GM18867 (cell line): ENCODE measurements around the gene MCM6.
A peak's percentile ranks its signal among the peaks of the same experiment; 100 is the strongest.
"Not testable (repeated sequence)": the region's sequence is repeated elsewhere in the genome, so short reads cannot be mapped to it uniquely, and the experiment has no call there.

Experiments used
- ATAC-seq: cut with Tn5 transposase; IDR thresholded peaks from one replicate; pipeline ENCODE4 v1.9.1; 2021; ENCODE audit warnings: mild to moderate bottlenecking, moderate library complexity; ENCODE audit not compliant: unreplicated experiment

The MCM6 gene

DNA sequence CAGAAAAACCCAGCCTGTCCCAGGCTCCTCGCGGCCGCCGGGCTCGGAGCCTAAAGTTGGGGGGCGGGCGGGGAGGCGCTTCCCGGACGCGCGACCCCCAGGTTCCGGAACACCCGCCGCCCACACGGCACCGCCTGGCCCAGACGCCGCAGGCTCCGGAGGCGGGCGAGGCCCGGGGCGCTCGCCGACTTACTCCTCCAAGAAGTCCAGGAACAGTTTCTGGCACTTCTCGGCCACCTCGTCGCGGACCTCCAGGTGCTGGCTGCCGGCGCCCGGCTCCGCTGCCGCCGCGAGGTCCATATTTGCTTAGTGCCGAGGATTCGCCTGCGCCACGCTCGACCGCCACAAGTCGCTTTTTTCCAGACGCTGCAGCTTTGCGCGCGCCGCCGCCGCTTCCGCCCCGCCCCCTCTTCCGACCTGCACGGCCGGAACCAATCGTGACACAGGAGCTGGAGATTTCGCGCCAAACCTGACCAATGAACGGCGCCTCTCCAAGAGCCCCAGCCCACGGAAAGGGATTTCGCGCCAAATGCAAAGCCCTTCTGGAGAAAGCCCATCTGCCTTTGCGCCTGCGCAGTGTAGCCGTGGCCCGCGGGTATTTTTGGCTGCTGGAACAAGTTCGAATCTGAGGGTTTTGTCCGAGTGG, at the start of gene MCM6:
Gene MCM6 (minus strand): TSS at position 378 of the 646 bp plus-strand sequence. CDS start 78 bp downstream, at position 300.
- ATAC-seq: peak; percentile 91

GRCh38 chr2:135925571-135925970, 49.3 kb upstream of the MCM6 start:
- no peak for ATAC-seq

GRCh38 chr2:135916207-135916606, 40.0 kb upstream of the MCM6 start:
- no peak for ATAC-seq

DNA sequence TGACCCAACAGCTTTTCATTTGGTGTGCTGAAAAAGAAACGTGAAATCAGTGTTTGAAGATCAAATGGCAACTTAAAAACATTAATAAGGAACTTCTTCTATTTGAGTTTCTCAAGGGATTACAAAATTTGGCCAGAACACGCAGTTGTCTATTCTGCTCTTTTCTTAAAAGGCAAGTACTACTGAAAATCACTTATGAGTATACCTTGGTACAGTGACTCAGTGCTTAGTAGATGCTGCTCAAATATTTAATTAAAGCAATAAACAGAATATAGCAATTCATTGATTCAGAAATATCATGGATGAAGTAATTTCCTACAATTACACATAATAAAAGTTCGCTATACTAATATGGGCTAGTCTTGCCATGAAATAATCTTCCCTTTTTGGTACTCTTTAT, 38.2 kb upstream of the MCM6 start:
- no peak for ATAC-seq

- no peak for ATAC-seq
Observed at GRCh38 chr2:135913727-135914365, 37.6 kb upstream of the MCM6 start.

- ATAC-seq: no peak
Observed at GRCh38 chr2:135909976-135910375, 33.7 kb upstream of the MCM6 start.

DNA sequence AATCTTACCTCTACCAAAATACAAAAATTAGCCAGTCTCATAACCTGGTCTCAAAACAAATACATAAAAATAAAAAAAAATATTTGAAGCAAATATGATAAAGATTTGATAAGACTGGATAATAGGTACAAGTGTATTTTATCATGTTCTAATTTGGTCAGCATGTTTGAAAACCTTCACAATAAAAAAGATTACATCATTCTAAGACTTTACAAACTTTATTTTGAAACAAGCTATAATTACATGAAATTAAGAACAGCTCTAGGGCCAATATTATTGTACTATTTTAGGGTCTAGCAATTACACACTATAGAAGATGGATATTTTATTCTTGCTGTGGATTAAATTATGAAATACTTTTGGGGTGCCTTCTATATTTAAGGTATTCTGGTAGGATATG, 29.4 kb upstream of the MCM6 start:
- ATAC-seq: no peak

DNA sequence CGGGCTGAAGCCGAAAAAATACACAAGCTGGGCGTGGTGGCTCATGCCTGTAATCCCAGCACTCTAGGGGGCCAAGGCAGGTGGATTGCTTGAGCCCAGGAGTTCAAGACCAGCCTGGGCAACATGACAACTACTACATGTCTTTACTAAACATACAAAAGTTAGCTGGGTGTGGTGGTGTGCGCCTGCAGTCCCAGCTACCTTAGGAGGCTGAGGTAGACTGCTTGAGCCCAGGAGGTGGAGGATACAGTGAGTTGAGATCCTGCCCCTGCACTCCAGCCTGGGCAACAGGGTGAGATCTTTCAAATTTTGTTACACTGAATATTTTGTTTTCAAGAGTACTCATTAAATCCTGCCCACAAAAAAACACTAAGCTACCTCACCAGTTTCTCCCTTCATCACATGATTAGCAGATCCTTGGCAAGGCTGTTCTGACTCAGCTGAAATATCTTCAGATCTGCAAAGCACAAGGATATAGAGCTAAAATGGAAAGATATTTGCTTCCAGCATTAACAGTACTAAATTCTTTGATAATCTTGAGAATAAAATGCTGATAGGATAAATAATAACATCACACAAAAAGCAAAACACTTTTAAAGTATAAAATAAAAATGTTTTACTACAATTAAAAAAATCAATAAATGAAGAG, 28.2 kb upstream of the MCM6 start:
- no peak for ATAC-seq

- ATAC-seq: no peak
Observed at GRCh38 chr2:135903650-135904049, 27.4 kb upstream of the MCM6 start.

- no peak for ATAC-seq
Observed at GRCh38 chr2:135899567-135899966, 23.3 kb upstream of the MCM6 start.

GRCh38 chr2:135898234-135898786, 22.1 kb upstream of the MCM6 start:
- ATAC-seq: no peak

GRCh38 chr2:135894930-135895329, 18.7 kb upstream of the MCM6 start:
- no peak for ATAC-seq

- peak; percentile 53 for ATAC-seq
Observed at GRCh38 chr2:135893374-135893794, 17.1 kb upstream of the MCM6 start.

GRCh38 chr2:135890835-135891234, 14.6 kb upstream of the MCM6 start:
- ATAC-seq: no peak

- ATAC-seq: no peak
Observed at GRCh38 chr2:135890149-135890548, 13.9 kb upstream of the MCM6 start.

- ATAC-seq: not testable (repeated sequence)
Observed at GRCh38 chr2:135888587-135888986, 12.3 kb upstream of the MCM6 start.

DNA sequence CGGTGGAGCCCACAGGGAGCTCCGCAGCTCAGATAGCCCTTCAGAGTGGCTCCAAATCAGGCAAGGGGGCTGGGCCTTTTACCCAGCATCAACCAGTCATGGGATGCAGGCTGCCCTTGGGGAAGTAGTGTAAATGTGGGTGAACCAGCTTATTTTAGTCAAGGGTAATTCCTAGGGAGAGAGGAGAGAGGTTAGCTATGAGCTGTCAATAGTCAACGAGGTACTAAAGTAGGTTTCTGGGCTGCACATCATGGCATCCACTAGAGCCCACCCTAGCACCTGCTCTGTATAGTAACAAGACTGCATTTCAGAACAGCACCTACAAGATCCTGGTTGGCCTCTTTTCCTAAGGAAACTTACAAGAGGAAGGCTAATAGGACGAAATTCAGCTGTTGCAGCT, 9.5 kb upstream of the MCM6 start:
- ATAC-seq: no peak

DNA sequence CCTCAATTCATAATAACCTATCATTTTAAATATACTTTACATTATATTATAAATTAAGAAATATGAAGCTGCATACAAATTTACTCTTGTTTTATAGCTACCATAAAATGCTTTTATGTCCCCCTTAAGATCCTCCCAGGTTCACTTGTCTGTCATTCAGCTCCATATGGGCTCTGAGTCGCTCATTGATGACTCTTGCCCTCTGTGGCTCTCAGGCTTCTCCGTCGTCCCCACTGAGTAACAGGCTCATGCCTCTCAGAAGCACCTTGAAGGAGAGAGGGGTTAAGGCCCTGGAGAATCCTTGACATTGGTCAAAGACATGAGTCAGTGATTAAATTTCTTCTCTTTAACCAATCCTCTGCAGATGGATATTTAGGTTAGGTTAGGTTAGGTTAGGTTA, 6.2 kb upstream of the MCM6 start:
- no peak for ATAC-seq

- ATAC-seq: not testable (repeated sequence)
Observed at GRCh38 chr2:135876770-135877169, 527 bp upstream of the MCM6 start.

DNA sequence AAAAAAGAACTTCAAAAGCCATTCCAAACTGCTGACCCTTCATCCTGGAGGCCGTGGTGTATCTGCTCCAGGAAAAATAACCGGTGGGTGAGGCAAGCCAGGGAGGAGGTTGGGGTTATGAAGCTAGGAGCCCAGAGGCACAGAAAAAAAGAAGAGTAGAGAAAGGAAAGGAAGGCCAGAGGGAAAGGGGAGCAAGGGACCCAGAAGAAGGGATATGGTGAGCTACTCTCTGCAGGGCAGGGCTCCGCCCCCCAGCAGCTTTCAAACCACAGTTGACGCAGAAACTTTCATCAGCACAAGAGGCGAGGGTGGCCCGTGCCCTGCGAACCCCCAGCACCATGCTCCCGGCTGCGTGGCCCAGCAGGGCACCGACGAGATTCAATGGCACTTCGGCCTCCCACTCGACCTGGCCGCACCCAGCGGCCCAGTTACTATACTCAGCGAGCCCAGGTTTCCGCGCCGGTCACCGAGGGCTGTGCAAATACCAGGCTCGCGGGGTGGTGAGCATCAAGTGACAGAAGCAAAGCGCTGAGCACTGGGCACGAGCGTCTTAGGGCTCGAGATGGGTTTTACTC, 665 bp downstream of the MCM6 start:
- peak; percentile 71 for ATAC-seq

GRCh38 chr2:135874777-135875365, 1.4 kb downstream of the MCM6 start:
- ATAC-seq: no peak
